ENCODE results near the gene ANKRD24. TPM values are rescaled to one million over a fixed set of nuclear protein-coding genes. Genes with fewer than 3 reads are reported as not detected.

The ANKRD24 gene
- total RNA-seq, 1 donor from 2014 or later = 0.33 TPM

- no peak for DNase-seq (ENCODE audit: low read depth)
- H3K4me3 ChIP-seq (ENCODE audit: low read depth, low read length) = no peak overlapping the region
- H3K27me3 ChIP-seq (ENCODE audit: control insufficient read depth, insufficient read depth, low read length) = peaks cover 36% of the 10 kb centered on the region
- H3K36me3 ChIP-seq (ENCODE audit: control insufficient read depth, insufficient read depth, low read length) = no peaks in the 10 kb centered on the region
- TF ChIP-seq CTCF (IDR thresholded peaks at IDR 0.05; ENCODE audit: insufficient read depth, low read length, poor library complexity, severe bottlenecking) = no peak
Observed at GRCh38 chr19:4199699-4200293, 17.3 kb downstream of the ANKRD24 start.

GRCh38 chr19:4200940-4201542 is 18.6 kb downstream of the ANKRD24 start:
- no peak for TF ChIP-seq CTCF (IDR thresholded peaks at IDR 0.05; ENCODE audit: insufficient read depth, low read length, poor library complexity, severe bottlenecking)
- no peak for DNase-seq (ENCODE audit: low read depth)
- H3K36me3 ChIP-seq (ENCODE audit: control insufficient read depth, insufficient read depth, low read length) = no peaks in the 10 kb centered on the region
- H3K4me3 ChIP-seq (ENCODE audit: low read depth, low read length) = no peak overlapping the region
- H3K27me3 ChIP-seq (ENCODE audit: control insufficient read depth, insufficient read depth, low read length) = peaks cover 34% of the 10 kb centered on the region

- Histone ChIP-seq H3K27me3 (ENCODE audit: control insufficient read depth, insufficient read depth, low read length) (peaks cover 32% of the 10 kb centered on the region), H3K36me3 (ENCODE audit: control insufficient read depth, insufficient read depth, low read length) (no peaks in the 10 kb centered on the region), H3K4me3 (ENCODE audit: low read depth, low read length) (no peak overlapping the region)
- DNase-seq (ENCODE audit: low read depth) = no peak
- TF ChIP-seq CTCF (IDR thresholded peaks at IDR 0.05; ENCODE audit: insufficient read depth, low read length, poor library complexity, severe bottlenecking) = no peak
Observed at GRCh38 chr19:4201798-4202197, 19.3 kb downstream of the ANKRD24 start.

DNA sequence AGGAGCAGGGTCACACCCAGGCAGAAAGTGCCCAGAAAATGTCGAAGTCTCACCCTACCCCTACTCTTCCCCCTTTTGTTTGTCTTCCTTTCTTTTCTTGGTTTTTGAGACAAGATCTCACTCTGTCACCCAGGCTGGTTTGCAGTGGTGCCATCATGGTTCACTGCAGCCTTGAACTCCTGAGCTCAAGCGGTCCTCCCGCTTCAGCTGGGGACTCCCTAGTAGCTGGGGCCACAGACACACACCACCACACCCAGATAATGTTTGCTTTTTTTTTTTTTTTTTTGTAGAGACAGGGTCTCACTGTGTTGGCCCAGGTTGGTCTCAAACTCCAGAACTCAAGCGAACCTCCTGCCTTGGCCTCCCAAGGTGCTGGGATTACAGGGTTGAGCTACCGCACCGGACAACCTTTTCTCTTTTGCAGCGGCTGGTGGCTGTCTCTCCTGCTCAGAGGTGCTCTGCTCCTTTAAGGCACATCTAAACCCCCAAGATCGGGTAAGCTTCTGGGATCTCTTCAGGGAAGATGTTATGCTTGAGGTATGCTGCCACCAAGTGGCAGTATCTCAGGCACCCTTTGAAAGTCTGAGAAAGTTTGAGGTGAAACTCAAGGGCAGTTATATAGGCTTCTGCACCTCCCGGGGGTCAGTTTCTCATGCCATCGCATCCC is 24.5 kb downstream of the ANKRD24 start:
- DNase-seq (ENCODE audit: low read depth) = no peak
- peaks cover under 1% of the 10 kb centered on the region for H3K27me3 ChIP-seq (ENCODE audit: control insufficient read depth, insufficient read depth, low read length)
- no peak overlapping the region for H3K4me3 ChIP-seq (ENCODE audit: low read depth, low read length)
- H3K36me3 ChIP-seq (ENCODE audit: control insufficient read depth, insufficient read depth, low read length) = no peaks in the 10 kb centered on the region
- no peak for TF ChIP-seq CTCF (IDR thresholded peaks at IDR 0.05; ENCODE audit: insufficient read depth, low read length, poor library complexity, severe bottlenecking)

DNA sequence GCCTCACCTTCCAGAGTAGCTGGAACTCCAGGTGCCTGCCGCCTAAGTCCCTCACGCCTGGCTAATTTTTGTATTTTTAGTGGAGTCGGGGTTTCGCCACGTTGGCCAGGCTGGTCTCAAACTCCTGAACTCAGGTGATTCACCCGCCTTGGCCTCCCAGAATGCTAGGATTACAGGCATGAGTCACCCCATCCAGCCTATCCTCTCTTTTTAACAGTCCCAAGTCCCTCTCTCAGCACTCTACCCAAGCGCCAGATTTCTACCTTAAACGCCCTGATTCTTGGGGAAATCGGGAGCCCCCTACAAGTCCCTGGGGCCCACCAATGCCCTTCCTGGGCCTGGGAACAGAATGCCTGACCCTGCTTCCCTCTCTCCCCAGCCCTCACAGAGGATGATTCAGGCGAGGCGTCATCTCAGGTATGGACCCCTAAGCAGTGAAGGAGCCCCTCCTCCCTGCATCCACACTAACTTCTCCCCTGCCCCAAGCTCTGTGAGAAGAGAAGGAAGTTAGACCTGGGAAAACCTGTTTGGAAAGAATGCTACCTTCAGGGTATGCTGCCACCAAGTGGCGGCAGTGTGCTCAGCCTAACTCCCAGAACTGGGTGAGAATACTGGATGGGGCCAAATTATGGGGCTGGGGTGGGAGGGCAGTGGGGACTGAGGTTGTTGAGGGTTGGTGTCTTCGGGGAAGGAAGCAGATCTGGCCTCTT is 26.1 kb downstream of the ANKRD24 start:
- Histone ChIP-seq H3K36me3 (ENCODE audit: control insufficient read depth, insufficient read depth, low read length) (no peaks in the 10 kb centered on the region), H3K4me3 (ENCODE audit: low read depth, low read length) (no peak overlapping the region), H3K27me3 (ENCODE audit: control insufficient read depth, insufficient read depth, low read length) (peaks cover 7% of the 10 kb centered on the region)
- no peak for DNase-seq (ENCODE audit: low read depth)
- peak; percentile 44 for TF ChIP-seq CTCF (IDR thresholded peaks at IDR 0.05; ENCODE audit: insufficient read depth, low read length, poor library complexity, severe bottlenecking)

Data from kidney epithelial cell (primary cell).